NB4 (cell line): ENCODE measurements around the gene PAFAH1B1.
"Not testable (repeated sequence)": the region's sequence is repeated elsewhere in the genome, so short reads cannot be mapped to it uniquely, and the experiment has no call there.

Source experiments
- DNase-seq: peaks from one replicate; pipeline ENCODE4 v3.0.0; 2010; ENCODE audit warnings: low read depth
- H3K4me3 ChIP-seq: one replicate; pipeline ENCODE4 v1.5.1; 2011; ENCODE audit warnings: mild to moderate bottlenecking, low read depth, low read length, moderate library complexity
- CTCF ChIP-seq: IDR thresholded peaks from one replicate; pipeline ENCODE4 v1.5.1; 2012; ENCODE audit warnings: low read depth, low read length
- MAX ChIP-seq: IDR thresholded peaks from 2 replicates; pipeline ENCODE4 v1.6.1; 2011; ENCODE audit warnings: low read depth, low read length
- MYC ChIP-seq: IDR thresholded peaks from 2 replicates; pipeline ENCODE4 v1.6.1; 2011; ENCODE audit warnings: low read depth, low read length
- POLR2A ChIP-seq: IDR thresholded peaks from 2 replicates; pipeline ENCODE4 v1.6.1; 2011; ENCODE audit warnings: mild to moderate bottlenecking; ENCODE audit not compliant: insufficient read length; ENCODE audit errors: extremely low read depth

PAFAH1B1 gene

GRCh38 chr17:2571523-2572303, 21.7 kb upstream of the PAFAH1B1 start:
- no peak overlapping the region for H3K4me3 ChIP-seq
- no peak for DNase-seq
- TF ChIP-seq MAX = no peak
- TF ChIP-seq POLR2A = no peak
- TF ChIP-seq MYC = no peak
- TF ChIP-seq CTCF = no peak

- DNase-seq, H3K4me3 ChIP-seq: not testable (repeated sequence)
Measured at GRCh38 chr17:2572304-2572609, 21.2 kb upstream of the PAFAH1B1 start.

- TF ChIP-seq MYC (no peak), CTCF (no peak), POLR2A (no peak), MAX (no peak)
- no peak overlapping the region for H3K4me3 ChIP-seq
- no peak for DNase-seq
Measured at GRCh38 chr17:2580151-2580550, 13.3 kb upstream of the PAFAH1B1 start.

- H3K4me3 ChIP-seq = no peak overlapping the region
- DNase-seq = no peak
- no peak for TF ChIP-seq CTCF
- no peak for TF ChIP-seq POLR2A
- no peak for TF ChIP-seq MAX
- no peak for TF ChIP-seq MYC
Measured at GRCh38 chr17:2580661-2581060, 12.8 kb upstream of the PAFAH1B1 start.

GRCh38 chr17:2582493-2582892, 11.0 kb upstream of the PAFAH1B1 start:
- no peak overlapping the region for H3K4me3 ChIP-seq
- TF ChIP-seq MYC = no peak
- TF ChIP-seq MAX = no peak
- DNase-seq = no peak

GRCh38 chr17:2591040-2591640, 2.3 kb upstream of the PAFAH1B1 start:
- no peak for DNase-seq
- no peak for TF ChIP-seq MAX
- no peak for TF ChIP-seq MYC
- no peak for TF ChIP-seq POLR2A
- no peak for TF ChIP-seq CTCF
- no peak overlapping the region for H3K4me3 ChIP-seq
